Erythroblast (primary cell): ENCODE data around the gene ENPP7.

ENCODE experiments used
- DNase-seq, 2 experiments: peaks; one replicate each; lab custom pipeline; 2025; lab: John Stamatoyannopoulos, UW
- GATA1 ChIP-seq: IDR thresholded peaks from 2 replicates; pipeline ENCODE4 v1.6.1; 2011; ENCODE audit warnings: low read depth, mild to moderate bottlenecking, control low read depth, low read length, moderate library complexity
- POLR2A ChIP-seq: IDR thresholded peaks from 2 replicates; pipeline ENCODE4 v1.6.1; 2011; ENCODE audit warnings: mild to moderate bottlenecking, low read length

ENPP7 gene

DNA sequence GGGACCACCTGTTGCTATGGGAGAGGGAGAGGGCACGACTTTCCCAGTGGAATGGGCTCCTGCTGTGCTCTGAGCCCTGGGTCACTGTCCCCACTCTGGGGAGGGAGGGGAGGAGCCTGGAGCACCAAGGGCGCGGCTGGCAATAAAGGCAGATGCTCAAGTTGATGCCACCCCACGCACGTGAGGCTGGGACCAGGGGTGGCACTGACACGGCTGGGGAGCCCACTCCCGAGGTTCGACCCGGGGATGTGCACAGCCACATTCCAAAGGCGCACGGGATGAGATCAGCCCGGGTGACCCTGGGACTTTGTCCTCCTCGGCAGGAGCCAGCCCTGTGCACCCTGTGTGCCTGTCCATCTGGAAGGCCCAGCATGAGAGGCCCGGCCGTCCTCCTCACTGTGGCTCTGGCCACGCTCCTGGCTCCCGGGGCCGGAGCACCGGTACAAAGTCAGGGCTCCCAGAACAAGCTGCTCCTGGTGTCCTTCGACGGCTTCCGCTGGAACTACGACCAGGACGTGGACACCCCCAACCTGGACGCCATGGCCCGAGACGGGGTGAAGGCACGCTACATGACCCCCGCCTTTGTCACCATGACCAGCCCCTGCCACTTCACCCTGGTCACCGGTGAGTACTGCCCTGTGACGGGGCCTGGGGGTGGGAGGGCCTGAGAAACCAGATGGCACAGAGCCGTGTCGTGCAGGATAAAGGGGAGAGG, at the start of gene ENPP7:
Gene ENPP7, plus strand, starts transcription at position 175 of the 715 bp plus-strand sequence. Its CDS starts 197 bp downstream, at position 372.
- TF ChIP-seq POLR2A: no peak
- TF ChIP-seq GATA1: no peak
- DNase-seq: no peak

GRCh38 chr17:79681101-79681621, 49.6 kb upstream of the ENPP7 start:
- TF ChIP-seq POLR2A: no peak
- no peak for TF ChIP-seq GATA1
- no peak for DNase-seq

- no peak for DNase-seq
- TF ChIP-seq GATA1 (no peak), POLR2A (no peak)
These were observed 49.0 kb upstream of the ENPP7 start for GRCh38 chr17:79681628-79682261.

DNA sequence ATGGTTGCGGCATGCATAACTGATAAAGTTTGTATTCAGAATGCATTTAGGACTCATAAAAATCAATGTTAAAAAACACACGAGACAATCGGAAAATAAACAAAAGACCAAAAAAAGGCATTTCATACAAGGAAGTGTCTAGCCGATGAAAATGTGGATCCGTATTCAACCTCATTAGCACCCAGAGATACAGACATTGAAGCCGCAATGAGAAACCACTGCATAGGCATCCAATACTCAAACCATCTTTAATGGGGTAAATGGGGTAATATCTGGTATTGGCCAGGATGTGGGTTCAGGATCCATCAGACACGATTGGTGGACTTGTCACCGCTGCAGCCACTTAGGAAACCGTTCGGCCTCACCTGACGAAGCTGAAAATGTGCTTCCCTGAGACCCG, 47.4 kb upstream of the ENPP7 start:
- no peak for DNase-seq

GRCh38 chr17:79684132-79684985, 46.4 kb upstream of the ENPP7 start:
- no peak for DNase-seq
- TF ChIP-seq GATA1 (no peak), POLR2A (no peak)

More for the DNA sequence above, 47.4 kb upstream of the ENPP7 start:
- no peak for TF ChIP-seq POLR2A
- no peak for TF ChIP-seq GATA1

- TF ChIP-seq GATA1 (no peak), POLR2A (no peak)
- no peak for DNase-seq
These were observed 45.6 kb upstream of the ENPP7 start for GRCh38 chr17:79685121-79685520.

DNA sequence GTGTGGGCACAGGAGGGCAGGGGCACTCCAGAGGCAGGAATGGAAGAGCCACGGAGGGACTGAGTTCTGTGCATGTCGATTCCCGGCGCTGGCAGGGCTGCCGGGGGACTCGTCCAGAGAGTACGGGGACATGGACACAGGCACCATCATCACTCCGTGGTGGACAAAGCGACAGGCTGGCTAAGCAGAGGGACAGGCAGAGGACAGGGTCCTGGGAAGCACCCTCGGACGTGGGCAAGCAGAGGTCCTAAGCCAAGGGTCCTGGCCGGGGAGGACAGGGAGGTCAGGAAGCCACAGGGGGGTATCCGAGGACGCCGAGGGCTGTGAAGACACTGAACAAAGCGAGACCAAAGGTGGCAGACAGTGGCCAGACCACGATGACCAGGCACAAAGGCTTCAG, 44.3 kb upstream of the ENPP7 start:
- DNase-seq: no peak
- TF ChIP-seq POLR2A: no peak
- no peak for TF ChIP-seq GATA1

- DNase-seq: no peak
- no peak for TF ChIP-seq GATA1
- no peak for TF ChIP-seq POLR2A
These were observed 40.3 kb upstream of the ENPP7 start for GRCh38 chr17:79690466-79690865.

- DNase-seq: no peak
- TF ChIP-seq GATA1: no peak
- TF ChIP-seq POLR2A: no peak
These were observed 39.5 kb upstream of the ENPP7 start for GRCh38 chr17:79690988-79691836.

- no peak for DNase-seq
- TF ChIP-seq GATA1: no peak
- TF ChIP-seq POLR2A: no peak
These were observed 38.8 kb upstream of the ENPP7 start for GRCh38 chr17:79691931-79692330.

DNA sequence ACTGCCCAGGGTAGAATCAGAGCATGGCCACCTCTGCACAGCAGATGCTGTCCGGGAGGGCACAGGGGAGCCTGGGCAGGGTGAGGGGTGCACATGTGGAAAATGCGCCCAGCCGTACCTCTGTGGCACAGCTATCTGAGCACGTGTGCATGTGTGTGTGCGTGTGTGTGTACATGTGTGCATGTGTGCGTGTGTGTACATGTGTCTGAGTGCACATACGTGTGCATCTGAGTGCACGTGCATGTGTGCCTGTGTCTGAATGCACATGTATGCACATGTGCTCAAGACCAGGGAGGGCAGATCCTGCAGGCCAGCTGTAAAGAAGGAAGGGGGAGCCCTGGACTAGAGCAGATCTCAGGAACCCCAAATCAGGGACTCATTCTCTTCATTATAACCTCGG, 37.3 kb upstream of the ENPP7 start:
- no peak for TF ChIP-seq POLR2A
- no peak for TF ChIP-seq GATA1
- no peak for DNase-seq

DNA sequence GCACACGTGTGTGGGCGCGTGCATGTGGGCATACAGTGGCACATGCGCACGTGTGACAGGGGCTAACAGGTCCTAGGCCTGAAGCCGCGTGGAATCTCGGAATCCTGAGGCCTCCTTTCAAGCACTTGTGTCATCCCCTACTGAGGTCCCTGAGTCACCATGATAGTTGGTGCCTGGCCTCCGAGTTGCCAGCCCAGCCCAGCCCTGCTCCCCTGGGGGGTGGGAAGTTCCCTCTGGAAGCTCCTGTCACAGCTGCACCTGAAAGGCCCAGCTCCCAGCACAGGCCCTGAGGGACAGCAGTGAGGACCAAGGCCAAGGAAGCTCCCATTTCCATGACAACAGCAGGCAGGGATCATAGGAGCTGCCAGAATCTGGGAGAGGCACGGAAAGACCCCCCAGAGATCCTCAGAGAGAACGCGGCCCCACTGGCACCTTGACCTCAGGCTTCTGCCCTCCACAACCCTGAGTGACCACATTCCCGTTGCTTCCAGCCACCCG, 35.4 kb upstream of the ENPP7 start:
- DNase-seq: no peak
- TF ChIP-seq POLR2A (no peak), GATA1 (no peak)
